ENCODE results near the gene PRKG2.

PRKG2 gene

DNA sequence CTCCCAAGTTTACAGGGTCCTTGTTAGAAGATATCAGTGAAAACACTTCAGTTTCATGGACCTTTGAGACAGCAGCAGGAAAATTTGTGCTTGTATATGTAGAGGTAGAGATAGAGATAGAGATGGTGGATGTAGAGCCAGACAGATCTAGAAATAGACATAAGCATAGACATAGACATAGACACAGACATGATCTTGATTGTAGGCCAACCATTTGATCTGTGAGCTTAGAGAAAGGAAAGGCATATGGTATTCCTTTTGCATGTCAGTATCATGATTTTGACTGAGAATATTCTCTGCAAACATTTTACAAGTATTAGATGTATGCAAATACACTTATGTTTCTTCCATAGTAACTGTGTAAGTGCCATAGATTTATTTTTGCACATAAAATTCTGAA is 65.0 kb downstream of the PRKG2 start:
- in situ Hi-C loops (cut with HindIII; ENCODE audit: low sequenced_read_pairs) = no loop called here
- DNase-seq (ENCODE audit: low read depth, low spot score) = no peak
- no peak overlapping the region for H3K4me3 ChIP-seq (ENCODE audit: low read depth, low read length)
- TF ChIP-seq, protein P1, sequence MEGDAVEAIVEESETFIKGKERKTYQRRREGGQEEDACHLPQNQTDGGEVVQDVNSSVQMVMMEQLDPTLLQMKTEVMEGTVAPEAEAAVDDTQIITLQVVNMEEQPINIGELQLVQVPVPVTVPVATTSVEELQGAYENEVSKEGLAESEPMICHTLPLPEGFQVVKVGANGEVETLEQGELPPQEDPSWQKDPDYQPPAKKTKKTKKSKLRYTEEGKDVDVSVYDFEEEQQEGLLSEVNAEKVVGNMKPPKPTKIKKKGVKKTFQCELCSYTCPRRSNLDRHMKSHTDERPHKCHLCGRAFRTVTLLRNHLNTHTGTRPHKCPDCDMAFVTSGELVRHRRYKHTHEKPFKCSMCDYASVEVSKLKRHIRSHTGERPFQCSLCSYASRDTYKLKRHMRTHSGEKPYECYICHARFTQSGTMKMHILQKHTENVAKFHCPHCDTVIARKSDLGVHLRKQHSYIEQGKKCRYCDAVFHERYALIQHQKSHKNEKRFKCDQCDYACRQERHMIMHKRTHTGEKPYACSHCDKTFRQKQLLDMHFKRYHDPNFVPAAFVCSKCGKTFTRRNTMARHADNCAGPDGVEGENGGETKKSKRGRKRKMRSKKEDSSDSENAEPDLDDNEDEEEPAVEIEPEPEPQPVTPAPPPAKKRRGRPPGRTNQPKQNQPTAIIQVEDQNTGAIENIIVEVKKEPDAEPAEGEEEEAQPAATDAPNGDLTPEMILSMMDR (IDR thresholded peaks at IDR 0.05; ENCODE audit: low read depth, low read length) = no peak

DNA sequence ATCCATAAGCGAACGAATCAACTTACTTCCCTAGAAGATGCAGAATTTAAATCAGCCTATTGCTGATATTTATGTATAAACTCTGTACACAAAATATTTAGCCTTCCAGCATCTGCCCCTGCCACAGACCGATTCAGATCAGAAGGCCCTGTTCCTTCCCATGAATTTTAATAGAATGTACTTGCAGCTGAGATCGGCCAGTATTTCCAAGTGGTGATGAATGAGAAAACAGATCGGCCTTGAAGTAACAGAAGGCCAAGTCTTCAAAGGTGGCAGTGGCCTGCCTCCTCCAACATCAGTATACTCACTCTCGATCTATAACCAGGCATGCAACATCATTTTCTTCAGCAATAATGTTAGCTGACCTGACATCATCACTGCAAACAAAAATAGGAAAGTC is 66.4 kb downstream of the PRKG2 start:
- DNase-seq (ENCODE audit: low read depth, low spot score) = no peak
- in situ Hi-C loops (cut with HindIII; ENCODE audit: low sequenced_read_pairs) = no loop called here
- TF ChIP-seq, protein P1 (IDR thresholded peaks at IDR 0.05; ENCODE audit: low read depth, low read length) = no peak
- H3K4me3 ChIP-seq (ENCODE audit: low read depth, low read length) = no peak overlapping the region

DNA sequence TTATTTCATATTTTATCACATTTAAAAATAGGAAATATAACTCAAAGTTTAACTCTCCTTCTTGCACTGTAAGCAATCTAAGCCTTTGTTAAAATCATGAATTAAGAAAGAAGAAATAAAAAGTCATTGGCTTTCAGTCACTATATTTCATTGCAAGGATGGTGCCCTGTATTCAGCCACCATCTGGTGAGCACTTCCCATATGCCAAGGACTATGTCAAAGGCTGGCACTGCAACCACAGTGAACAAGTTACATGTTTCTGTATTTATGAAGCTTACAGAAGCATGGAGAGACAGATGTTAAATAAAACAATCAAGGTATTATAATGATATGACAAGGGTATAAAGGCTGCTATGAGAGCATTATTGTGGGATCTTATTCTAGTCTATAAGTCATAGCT is 68.6 kb downstream of the PRKG2 start:
- TF ChIP-seq, protein P1 (IDR thresholded peaks at IDR 0.05; ENCODE audit: low read depth, low read length) = no peak
- in situ Hi-C loops (cut with HindIII; ENCODE audit: low sequenced_read_pairs) = no loop called here
- no peak overlapping the region for H3K4me3 ChIP-seq (ENCODE audit: low read depth, low read length)
- no peak for DNase-seq (ENCODE audit: low read depth, low spot score)

DNA sequence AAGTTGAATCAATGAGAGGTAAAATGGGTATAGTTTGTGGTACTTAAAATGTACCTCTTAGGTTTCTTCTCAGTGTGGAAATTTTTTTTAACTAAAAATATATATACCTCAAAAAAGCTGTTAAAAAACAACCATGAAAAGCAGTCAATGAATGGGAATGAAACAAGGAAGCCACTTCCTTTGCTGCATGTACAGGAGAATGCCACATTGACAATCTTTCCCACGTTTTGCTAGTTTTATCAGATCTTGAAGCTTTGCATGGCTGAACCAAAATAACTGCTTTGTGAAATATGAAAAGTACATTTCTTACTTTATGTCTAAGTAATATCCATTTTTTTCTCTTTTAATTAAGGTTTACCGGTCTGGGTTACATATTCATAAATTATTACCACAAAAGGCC is 71.8 kb downstream of the PRKG2 start:
- DNase-seq (ENCODE audit: low read depth, low spot score) = no peak
- TF ChIP-seq, protein P1 (IDR thresholded peaks at IDR 0.05; ENCODE audit: low read depth, low read length) = no peak
- H3K4me3 ChIP-seq (ENCODE audit: low read depth, low read length) = no peak overlapping the region
- in situ Hi-C loops (cut with HindIII; ENCODE audit: low sequenced_read_pairs) = no loop called here

DNA sequence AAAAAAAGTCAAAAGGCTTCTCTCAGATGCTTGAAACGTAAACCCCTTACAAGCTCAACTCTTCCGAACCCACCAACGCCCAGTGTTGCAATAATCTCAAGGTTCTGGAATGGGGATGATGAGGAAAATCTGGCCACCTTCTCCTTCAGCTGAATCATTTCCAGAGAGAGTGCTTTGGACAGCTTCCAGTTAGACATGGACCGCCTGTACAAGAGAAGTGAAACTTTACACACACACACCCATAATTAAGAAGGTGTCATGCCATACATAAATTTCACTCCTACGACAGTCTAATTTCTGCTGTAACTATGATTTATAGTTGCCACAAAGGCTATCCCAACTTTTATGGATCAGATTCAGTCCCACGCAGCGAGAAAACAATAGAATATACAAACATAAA is 72.3 kb downstream of the PRKG2 start:
- TF ChIP-seq, protein P1 (IDR thresholded peaks at IDR 0.05; ENCODE audit: low read depth, low read length) = no peak
- no peak overlapping the region for H3K4me3 ChIP-seq (ENCODE audit: low read depth, low read length)
- DNase-seq (ENCODE audit: low read depth, low spot score) = no peak
- in situ Hi-C loops (cut with HindIII; ENCODE audit: low sequenced_read_pairs) = no loop called here

DNA sequence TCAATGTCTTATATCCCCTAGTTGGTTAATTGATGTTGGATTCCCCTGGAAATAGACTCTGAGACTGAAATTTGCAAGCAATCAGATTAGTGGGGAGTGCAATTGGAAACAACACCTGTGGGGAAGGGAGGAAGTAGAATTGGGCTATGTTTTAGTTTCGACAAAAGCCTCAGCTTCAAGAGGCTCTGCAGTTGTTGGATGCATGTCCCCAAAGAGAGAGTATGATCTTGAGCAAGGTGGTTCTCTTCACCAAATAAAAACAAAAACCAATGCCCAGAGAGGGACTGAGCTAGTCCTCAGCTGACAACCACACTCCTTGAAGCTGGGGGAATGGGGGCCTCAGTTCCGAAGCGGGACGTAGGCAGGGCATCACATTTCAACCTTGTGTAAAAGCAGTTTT is 77.1 kb downstream of the PRKG2 start:
- H3K4me3 ChIP-seq (ENCODE audit: low read depth, low read length) = no peak overlapping the region
- TF ChIP-seq, protein P1 (IDR thresholded peaks at IDR 0.05; ENCODE audit: low read depth, low read length) = no peak
- in situ Hi-C loops (cut with HindIII; ENCODE audit: low sequenced_read_pairs) = no loop called here
- DNase-seq (ENCODE audit: low read depth, low spot score) = no peak

DNA sequence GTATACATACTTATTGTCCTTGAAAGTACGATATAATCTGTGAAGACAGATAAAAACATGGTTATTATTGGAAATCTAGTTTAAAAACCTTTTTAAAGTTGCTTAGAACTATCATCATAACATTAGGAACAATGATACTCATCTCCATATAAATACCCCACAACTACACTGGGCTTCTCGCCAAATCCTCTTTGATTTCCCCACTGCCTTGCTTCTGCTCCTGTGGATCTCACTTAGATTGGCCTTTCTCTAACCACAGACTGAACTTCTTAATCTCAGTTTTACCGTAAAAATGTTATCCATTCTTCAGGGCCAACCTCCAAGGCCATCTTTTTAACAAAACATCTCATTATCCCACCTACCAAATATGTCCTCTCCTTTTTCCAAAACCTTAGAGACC is 77.6 kb downstream of the PRKG2 start:
- in situ Hi-C loops (cut with HindIII; ENCODE audit: low sequenced_read_pairs) = no loop called here
- TF ChIP-seq, protein P1 (IDR thresholded peaks at IDR 0.05; ENCODE audit: low read depth, low read length) = no peak
- DNase-seq (ENCODE audit: low read depth, low spot score) = no peak
- no peak overlapping the region for H3K4me3 ChIP-seq (ENCODE audit: low read depth, low read length)

Data from astrocyte of the spinal cord (primary cell).